ENCODE measurements around the gene OTOS. TPM values are rescaled to one million over a fixed set of nuclear protein-coding genes. Genes with fewer than 3 reads are reported as not detected.

Gene OTOS
- total and polyA plus RNA-seq, 2 of the 4 experiments (the other 2 are of a cell fraction): 0.34 TPM; not detected in 1

- ATAC-seq (ENCODE audit: low read depth) (no peak), DNase-seq (no peak)
- Histone ChIP-seq H3K56ac (ENCODE audit: extremely low read depth, insufficient read depth, low read length) (no peak overlapping the region), H3K27me3 (ENCODE audit: control insufficient read depth, insufficient read depth, low read length) (no peaks in the 10 kb centered on the region; the same call in 1 of the 2 replicates), H3K9me3 (ENCODE audit: control insufficient read depth, insufficient read depth, low read length) (no peaks in the 10 kb centered on the region), H3K23ac (ENCODE audit: low read depth, low read length) (no peak overlapping the region), H4K91ac (ENCODE audit: insufficient read depth, low read depth, low read length) (no peak overlapping the region), H4K5ac (ENCODE audit: low read depth, low read length) (no peak overlapping the region), H3K4me3 (ENCODE audit: insufficient read depth, low read depth, low read length) (no peak overlapping the region), H2AK5ac (ENCODE audit: low read depth, low read length) (no peak overlapping the region), H2BK20ac (ENCODE audit: low read depth, low read length) (no peak overlapping the region), H3K18ac (ENCODE audit: low read depth, low read length) (no peak overlapping the region), H2BK5ac (ENCODE audit: low read depth, low read length, poor library complexity, severe bottlenecking) (no peak overlapping the region), H2AK9ac (replicated peaks; ENCODE audit: low read depth, low read length, poor library complexity) (no peak overlapping the region), H3K4ac (ENCODE audit: low read depth, low read length) (no peak overlapping the region), H3K14ac (replicated peaks; ENCODE audit: low read depth, low read length) (no peak overlapping the region), H4K8ac (ENCODE audit: low read depth in 2 of 2, low read length in 2 of 2) (no peak overlapping the region), H3K27ac (ENCODE audit: insufficient read depth, low read length) (no peak overlapping the region), H3K4me1 (ENCODE audit: control insufficient read depth, insufficient read depth, low read length) (no peaks in the 10 kb centered on the region), H3K9ac (ENCODE audit: low read depth, low read length) (no peak overlapping the region), H3K79me1 (ENCODE audit: low read depth in 1 of 2, low read length in 2 of 2) (no peaks in the 10 kb centered on the region), H3K9me1 (ENCODE audit: insufficient read depth, low read length) (no peaks in the 10 kb centered on the region), H2BK15ac (ENCODE audit: low read depth, low read length) (no peak overlapping the region), H2AFZ (replicated peaks; ENCODE audit: low read length, poor library complexity) (no peak overlapping the region), H4K20me1 (ENCODE audit: insufficient read depth, low read length) (no peaks in the 10 kb centered on the region), H2BK120ac (ENCODE audit: low read depth, low read length) (no peak overlapping the region), H3K4me2 (ENCODE audit: low read depth, low read length) (no peak overlapping the region), H3K36me3 (ENCODE audit: control insufficient read depth, insufficient read depth, low read length) (peaks cover 6% of the 10 kb centered on the region; the same call in 1 of the 2 replicates)
- intact Hi-C loops (cut with micrococcal nuclease): no loop called here
- ChIA-PET CTCF (no interaction called here), POLR2A (ENCODE audit: unreplicated experiment) (no interaction called here)
- no TSS peak for BruUV-seq (replicated peaks)
- TF ChIP-seq, protein P1, sequence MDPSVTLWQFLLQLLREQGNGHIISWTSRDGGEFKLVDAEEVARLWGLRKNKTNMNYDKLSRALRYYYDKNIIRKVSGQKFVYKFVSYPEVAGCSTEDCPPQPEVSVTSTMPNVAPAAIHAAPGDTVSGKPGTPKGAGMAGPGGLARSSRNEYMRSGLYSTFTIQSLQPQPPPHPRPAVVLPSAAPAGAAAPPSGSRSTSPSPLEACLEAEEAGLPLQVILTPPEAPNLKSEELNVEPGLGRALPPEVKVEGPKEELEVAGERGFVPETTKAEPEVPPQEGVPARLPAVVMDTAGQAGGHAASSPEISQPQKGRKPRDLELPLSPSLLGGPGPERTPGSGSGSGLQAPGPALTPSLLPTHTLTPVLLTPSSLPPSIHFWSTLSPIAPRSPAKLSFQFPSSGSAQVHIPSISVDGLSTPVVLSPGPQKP (IDR thresholded peaks at IDR 0.05; ENCODE audit: borderline replicate concordance, low read depth, low read length): no peak
- TF ChIP-seq MXI1 (IDR thresholded peaks at IDR 0.05; ENCODE audit: borderline replicate concordance, low read depth, low read length): no peak
- TF ChIP-seq CEBPB (IDR thresholded peaks at IDR 0.05; ENCODE audit: low read depth, low read length): no peak
- TF ChIP-seq MAFK (IDR thresholded peaks at IDR 0.05; ENCODE audit: low read depth, low read length): no peak
- no peak for TF ChIP-seq RCOR1 (IDR thresholded peaks at IDR 0.05; ENCODE audit: insufficient replicate concordance, low read length)
- no peak for TF ChIP-seq SMC3 (IDR thresholded peaks at IDR 0.05; ENCODE audit: low read depth, low read length)
- no peak for TF ChIP-seq USF2 (IDR thresholded peaks at IDR 0.05; ENCODE audit: low read depth, low read length)
- TF ChIP-seq FOS (IDR thresholded peaks at IDR 0.05; ENCODE audit: low read depth, low read length): no peak
- no peak for TF ChIP-seq CTCF (conservative IDR thresholded peaks at IDR 0.05; ENCODE audit: low read depth, low read length)
- TF ChIP-seq MAZ (IDR thresholded peaks at IDR 0.05; ENCODE audit: borderline replicate concordance, low read depth, low read length): no peak
- no peak for TF ChIP-seq BHLHE40 (IDR thresholded peaks at IDR 0.05; ENCODE audit: low read depth, low read length)
- TF ChIP-seq POLR2A (IDR thresholded peaks at IDR 0.05; ENCODE audit: low read depth, low read length): no peak
- no peak for TF ChIP-seq RAD21 (IDR thresholded peaks at IDR 0.05; ENCODE audit: low read length)
- no peak for TF ChIP-seq CHD1 (IDR thresholded peaks at IDR 0.05; ENCODE audit: low read depth, low read length)
- no peak for TF ChIP-seq NFE2L2 (IDR thresholded peaks at IDR 0.05; ENCODE audit: low read depth, low read length)
- TF ChIP-seq RFX5 (IDR thresholded peaks at IDR 0.05; ENCODE audit: low read depth, low read length): no peak
- WGBS, 2 experiments (ENCODE audit: extremely low coverage in 2 of 2, insufficient read length in 1 of 2): 67% methylated on average over 4 of the region's 11 CpGs; no CpG with 5 or more reads in 1 of the 2 experiments
- in situ Hi-C loops (cut with MboI; ENCODE audit: low sequenced_read_pairs): no loop called here
- dilution Hi-C loops (cut with HindIII; ENCODE audit: low sequenced_read_pairs, unreplicated experiment): no loop called here
Measured at GRCh38 chr2:240121675-240122074, 18.8 kb downstream of the OTOS start.

All from IMR-90 (cell line).